ENCODE data around the gene CHN2.

CHN2 gene

DNA sequence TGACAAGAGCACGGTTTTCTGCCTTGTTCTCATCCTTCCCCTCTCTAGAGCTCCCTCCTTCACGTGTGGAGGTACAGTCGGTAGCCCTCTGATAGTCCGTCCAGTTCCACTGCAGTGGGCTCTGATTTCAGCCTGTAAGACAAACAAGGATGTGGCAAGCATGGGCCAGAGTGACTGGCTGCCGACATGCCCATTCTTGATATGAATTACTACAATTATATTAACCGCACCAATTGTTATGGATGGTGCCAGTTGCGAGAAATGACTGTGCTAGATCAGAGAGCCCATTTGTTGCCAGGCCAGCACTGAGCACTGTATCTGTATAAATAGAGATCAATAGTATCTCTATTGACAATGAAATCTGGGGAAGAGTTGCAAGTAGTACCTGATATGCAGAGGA is 146.6 kb downstream of the CHN2 start:
- no peak for DNase-seq

DNA sequence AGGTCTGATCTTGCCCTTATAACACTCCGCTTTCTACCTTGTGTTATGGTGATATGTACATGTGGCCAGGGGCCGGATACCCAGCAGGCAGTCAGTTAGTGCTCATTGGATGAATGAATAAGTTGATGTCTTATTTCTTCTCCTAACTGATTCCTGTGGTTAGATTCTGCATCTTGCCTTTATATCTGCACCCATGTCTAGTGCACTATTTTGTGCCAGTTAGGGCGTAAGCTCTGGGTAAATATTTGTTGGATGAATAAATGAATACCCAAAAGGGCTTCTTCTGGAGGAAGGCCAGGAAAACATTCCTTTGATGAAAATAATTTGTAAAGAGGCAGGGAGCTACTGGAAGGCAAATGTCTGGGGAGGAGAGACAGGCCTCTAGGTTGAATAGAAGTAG is 148.2 kb downstream of the CHN2 start:
- no peak for DNase-seq

DNA sequence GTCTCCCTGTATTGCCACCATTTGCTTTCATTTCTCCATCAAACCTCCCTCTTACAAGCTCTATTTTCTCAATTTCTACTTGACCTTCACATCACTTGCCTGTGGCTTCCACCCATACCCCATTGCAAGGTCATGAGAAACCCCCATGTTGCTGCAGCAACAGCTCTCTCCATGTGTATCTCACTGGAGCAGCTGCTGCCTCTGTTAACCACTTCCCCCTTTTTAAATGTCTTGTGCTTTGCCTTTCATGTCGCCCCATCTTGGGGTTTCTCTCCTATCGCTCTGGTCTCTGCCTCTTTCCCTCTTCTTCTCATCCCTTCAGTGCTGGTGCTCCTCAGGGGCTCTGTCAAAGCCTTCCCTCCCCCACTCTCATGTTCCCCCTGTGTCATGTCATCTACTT is 148.8 kb downstream of the CHN2 start:
- DNase-seq: no peak

DNA sequence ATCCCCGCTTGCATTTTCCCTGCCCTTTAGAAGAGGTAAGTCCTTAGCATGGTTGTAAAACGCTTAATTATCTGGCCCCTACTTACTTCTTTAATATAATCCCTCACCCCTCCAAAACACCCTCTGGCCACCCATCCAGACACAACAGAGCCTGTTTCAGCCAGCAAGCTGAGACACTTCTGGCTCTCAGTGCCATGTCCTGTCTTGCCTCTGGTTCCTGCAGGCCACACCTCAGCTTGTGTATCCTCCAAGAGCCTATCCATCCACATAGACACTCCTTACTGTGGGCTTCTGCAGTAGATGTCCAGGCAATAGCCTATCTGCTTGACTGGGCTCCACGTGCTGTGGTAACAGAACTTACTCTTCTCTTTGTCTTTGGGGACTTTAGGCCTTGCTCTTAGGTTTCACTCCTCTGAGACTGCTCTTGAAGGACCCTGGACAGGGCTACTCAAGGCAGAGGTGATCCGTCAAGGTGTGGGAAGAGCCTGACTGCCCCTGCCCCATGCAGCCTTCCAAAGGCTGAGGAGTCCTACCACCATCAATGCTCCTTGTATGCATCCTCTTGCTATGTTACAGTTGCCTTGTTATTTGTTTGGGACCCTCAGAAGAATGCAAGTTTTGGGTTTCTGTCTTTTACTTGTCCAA is 149.9 kb downstream of the CHN2 start:
- DNase-seq: no peak

DNA sequence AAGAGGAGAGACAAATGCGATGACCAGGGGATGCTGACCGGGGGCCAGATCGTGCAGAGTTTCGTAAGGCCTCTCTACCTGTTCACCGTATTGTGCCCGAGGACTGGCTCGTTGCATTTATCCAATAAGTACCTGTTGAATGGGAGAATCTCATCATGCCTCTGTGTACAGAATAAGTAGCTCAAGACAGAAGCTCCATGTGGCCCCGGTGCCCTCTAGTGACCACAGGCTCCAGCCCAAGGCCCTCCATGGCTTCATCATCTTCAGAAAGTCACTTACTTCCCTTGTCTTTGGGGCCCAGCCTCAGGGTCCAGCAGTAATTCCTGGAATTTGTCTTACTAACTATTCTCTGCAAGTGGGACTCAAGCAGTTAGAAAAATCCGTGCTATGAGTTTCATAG is 151.0 kb downstream of the CHN2 start:
- DNase-seq: no peak

DNA sequence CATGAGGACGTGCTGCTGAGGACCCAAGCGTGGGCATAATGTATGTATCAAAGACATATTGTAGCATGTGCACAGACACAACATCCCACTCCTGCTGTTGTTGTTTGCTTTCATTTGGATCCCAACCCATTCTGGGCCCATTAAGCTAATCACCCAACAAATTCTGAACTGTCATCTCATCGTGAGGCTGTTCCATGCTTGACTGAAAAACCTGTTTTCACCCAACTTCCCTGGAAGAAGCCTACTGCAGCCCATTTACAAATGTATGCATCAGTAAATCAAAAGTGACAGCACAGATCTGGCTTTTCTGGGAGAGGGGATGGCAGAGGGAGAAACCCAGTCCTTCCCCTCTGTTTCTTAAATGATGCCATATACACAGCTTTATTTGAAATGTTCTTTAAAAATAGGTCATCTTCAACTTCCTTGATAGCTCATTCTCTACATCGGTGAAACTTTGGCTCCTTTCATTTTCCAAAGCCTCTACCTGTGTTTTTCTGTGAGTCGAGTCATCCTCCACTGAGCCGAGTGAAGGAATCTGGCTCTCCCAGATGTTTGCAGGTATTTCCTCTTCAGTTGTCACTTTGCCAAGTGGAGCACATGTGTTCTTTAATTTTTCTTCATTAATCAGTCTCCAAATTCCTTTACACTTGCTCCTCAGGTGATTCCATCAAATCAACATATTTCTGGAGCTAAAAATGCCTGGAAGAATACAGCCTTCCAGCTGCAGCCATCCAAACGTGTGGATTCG is 151.8 kb downstream of the CHN2 start:
- no peak for DNase-seq

DNA sequence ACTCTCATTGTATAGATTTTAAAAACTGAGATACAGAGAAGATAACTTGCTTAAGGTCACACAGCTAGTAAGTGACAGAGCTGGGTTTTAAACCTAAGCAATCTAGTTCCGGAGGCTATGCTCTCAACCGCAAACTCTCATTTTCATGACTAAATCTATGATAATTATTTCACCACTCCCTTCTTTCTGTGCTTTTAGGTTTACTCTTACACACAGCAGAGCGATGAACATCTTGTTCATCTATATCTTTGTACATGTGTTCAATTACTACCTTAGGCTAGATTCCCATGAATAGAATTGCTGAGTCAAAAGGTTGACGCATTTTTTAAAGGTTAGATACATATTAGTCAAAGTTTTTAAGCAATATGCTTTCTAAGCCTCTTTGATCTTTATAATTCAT is 154.8 kb downstream of the CHN2 start:
- DNase-seq: no peak

DNA sequence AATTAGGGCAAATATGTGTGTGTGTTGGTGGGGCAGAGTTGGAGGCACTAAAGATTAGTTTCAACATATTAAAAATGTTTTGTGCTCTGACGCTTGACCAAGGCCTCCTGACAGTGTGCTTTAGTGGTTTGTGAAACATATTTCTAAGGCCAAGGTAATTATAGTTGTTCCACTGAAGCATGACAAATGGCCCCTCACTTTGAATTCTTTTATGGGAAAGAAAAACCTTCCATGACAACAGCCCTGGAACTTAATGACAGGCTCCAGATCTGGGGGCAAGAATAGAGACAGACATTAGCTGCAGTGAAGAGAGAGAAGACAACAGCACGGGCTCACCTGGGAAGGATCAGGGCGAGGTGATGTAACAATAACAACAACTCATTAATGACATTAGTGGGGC is 155.8 kb downstream of the CHN2 start:
- DNase-seq: no peak

DNA sequence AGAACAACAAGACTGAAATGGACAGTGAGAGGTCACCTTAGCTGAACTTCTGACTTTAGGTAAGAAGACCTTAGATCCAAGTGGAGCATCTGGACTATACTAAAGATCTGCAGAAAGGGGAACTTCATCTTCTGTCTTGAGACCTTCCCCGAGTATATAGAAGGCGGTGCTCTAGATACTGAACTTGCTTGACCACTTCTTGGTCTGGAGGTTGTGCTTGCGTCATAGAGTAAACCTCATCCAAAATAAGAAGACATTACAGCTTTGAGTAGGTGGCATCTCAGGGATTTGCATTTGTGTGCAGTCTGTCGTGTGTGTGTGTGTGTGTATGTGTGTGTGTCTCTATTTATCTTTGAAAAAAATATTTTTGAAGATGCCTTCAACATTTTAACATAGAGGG is 157.5 kb downstream of the CHN2 start:
- no peak for DNase-seq

DNA sequence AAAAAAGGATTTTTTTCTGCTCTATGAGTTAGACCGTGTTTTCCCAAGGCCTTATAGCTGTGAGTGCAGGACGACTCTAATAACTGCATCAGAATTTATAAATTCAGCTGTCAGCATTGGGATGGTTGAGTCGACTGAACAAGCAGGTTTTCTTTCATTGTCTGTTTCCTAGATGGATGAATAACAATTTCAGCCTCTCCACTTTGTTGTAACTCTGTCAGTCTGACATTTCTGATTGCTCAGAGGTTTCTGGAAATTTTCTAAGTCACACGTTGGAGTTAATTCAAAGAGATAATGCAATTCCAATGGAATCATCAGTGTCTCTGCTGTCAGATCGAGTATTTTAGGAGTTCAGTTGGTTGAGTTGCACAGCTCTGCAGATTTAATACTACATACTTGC is 159.2 kb downstream of the CHN2 start:
- DNase-seq: no peak

DNA sequence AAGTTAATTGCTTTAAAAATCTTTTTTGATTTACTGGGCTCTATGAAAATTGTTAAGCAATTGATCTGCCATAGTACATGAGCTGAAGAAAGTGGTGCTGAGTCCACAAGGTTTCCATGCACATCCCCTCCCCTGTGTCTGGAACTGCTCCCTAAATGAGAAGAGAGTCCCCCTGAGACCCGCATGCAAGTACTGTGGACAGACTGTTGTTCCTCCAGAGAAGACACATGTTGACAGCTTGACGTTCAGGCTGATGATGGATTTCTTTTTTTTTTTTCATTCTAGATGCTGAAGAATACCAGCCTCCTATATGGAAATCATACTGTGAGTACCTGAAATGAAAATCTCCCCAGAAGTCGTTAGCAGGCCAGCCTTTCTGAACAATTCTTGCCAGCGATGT is 159.8 kb downstream of the CHN2 start:
- no peak for DNase-seq

DNA sequence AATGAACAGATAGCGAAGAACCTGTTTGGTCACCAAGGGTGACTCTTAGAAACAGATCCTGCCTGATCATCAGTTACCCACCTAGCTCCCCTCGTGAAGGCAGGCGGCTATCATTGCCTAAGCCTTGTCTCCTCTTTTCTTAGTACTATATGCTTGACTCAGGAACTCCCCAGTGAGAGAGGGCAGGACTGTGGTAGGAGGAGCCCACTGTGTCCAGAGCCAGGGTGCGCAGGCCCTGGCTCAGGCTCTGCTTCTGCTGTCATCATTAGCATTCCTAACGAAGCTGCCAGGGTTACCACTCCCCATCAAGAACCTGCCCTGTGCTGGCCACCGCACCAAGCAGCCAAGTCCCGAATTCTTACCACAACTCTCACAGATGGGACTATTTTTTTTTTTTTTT is 160.8 kb downstream of the CHN2 start:
- no peak for DNase-seq

DNA sequence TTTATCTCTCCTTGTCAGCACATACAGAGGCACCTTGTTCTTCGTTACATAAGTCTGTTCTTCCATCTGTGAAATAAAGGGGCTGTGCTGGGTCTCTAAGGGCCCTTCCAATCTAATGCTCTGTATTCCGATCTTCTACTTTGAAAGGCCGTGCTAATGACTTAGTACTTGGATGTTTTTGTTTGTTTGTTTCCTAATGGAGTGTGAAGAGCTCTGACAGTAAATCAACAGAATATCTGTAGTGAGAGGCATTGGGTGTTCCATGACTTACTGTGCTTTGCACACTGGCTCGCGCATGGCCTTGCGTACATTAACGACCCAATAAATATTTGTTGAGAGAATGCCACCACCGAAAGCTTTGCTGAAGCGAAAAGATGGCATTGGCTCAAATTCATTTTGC is 162.1 kb downstream of the CHN2 start:
- no peak for DNase-seq

DNA sequence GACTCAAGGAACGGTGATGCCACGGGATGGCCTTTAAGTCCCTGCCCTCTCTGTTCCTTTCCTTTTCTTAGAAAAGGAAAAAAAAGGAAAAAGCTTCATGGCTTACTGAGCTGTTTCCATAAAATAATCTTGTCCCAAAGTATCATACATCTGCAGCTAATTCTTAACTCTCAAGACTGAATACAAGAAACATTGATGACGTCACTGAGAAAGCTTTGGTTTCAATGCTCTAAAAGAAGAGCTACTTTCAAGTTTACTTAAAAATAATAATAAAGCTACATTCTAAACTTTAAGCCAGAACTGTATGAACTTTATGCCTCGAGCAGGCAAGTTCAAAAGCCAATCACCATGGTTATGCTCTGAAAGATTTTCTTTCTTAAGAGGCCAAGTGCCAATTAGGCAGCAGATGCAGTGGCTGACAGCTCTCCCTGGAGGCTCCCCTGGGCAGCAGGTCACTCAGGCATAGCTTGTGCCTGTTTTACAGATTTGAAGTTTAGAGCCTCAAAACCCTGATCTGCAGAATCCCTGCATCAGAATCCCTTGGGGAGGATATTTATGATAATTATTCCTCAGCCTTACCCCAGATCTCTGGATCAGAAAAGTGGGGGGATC is 165.0 kb downstream of the CHN2 start:
- DNase-seq: no peak

DNA sequence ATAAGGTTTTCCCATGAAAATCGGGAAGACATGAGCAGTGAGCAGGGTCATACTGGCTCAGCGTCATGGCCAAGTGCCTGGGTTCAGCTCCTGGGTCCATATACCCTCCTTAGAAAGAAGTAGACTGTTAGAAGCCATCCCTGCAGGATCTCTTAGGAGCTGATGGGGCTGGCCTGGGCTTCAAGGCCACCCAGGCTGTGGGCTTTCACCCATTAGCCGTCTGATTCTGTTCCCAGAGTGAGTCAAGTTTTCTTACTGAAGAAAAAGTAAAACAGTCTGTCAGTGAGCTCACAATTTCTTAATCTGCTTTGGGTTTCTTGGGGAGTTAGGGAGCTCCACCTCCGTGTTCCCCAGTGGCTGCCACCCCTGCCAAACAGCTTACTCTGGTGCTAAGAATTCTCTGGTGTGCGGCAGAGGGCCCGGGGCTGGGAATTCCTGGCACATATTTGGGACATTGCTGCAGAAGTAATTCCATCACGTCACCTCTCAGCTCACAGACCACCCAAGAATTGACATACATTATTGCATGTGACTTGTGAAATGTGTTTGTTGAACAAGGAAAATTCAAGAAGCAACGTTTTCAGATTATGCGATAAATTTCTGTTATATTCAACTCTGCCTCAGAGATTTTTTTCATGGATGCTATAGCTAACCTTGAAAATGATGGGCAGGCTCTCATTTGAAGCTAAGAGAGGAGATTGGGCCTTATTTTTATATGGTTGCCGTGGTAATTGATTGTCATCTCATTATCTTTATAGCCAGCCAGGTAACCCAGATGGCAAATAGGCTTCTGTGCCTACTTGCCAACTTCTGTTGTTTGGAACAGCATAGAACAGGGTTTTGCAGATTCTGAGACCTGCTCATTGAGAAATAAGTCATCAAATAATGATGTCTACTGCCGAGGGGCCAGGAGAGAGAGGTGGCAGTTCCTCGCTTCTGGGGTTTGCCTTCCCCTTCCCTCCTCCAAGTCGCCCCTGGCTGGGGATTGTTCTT is 166.4 kb downstream of the CHN2 start:
- no peak for DNase-seq

DNA sequence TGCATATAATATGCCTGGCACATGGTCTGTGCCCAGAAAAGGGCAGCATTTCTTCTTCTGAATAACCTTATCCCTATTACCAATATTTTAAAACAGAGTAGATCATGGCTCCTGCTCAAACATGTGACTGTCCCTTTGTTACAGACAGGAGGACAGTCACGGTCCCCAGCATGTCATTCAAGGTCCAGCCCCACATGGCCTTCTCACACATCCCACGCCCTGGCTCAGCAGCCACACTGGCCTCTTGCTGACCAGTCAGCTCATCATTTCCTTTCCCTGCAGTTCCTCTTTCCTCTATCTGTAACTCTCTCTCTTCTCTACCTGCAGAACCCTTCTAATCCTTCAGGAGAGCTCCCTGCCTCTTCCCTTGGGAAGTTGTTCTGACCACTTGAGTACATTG is 167.8 kb downstream of the CHN2 start:
- DNase-seq: no peak

DNA sequence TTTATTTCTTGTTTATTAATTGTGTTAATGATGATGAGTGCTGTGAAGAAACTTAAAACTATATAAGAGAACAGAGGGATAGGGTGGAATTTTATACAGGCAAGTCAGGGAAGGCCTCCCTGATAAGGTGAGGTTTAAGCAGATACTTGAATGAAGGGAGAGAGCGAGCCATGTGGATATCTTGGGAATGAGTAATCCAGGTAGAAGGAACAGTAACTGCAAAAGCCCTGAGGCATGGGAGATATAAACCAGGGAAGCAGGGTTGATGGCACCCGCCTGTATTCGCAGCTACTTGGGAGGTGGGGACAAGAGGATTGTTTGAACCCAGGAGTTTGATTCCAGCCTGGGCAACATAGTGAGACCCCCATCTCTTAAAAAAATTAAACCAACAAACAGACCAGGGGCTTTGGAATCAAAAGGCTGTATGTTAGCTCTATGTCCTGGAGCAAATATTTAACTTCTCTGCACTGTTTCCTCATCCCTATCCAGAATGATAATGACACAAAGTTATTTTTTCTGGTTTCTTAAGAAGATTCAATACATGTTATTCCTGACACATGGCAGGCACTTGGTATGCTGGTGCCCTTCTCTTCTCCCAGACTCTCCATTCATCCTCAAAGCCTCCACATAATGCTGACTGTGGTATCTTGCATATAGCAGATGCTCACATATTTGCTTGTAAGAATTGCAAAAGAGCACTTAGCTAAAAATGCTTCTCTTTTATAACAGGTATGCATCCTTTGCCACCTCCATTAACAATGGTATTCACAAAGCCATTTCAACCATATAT is 169.3 kb downstream of the CHN2 start:
- DNase-seq: no peak

DNA sequence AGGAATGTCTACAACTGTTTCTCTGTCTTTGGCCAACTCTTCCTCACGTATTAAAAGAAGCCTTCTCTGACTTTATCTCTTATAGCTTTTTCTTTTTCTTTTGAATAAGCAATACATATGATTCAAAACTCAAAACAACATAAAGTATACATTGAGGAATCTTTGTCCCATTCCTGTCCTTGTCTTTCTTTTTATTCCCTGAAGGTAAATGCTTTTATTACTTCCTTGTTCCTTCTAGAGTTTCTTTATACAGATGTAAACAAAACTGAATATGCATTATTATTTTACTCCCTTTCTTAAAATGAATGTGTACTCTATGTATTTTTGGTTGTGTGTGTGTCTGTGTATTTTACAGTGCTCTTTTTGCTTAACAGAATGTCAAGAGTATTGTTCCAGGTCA is 170.1 kb downstream of the CHN2 start:
- DNase-seq: no peak

DNA sequence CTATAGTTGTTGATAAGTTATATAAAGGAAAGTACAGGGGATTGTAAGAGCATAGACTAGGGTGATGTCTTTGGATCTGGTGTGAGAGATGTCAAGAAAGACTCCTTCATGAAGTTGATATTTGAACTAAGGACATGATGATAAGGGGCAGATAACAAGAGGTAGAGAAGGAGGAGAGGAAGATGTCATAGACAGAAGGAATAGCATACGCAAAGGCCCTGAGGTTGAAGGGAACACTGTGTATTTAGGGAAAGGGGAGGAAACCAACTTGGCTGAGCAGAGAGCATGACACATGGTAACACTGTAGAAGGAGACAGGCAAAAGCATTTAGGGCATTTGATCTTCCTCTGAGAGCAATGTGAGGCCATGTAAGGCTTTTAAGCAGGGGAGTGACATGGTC is 170.8 kb downstream of the CHN2 start:
- DNase-seq: no peak

DNA sequence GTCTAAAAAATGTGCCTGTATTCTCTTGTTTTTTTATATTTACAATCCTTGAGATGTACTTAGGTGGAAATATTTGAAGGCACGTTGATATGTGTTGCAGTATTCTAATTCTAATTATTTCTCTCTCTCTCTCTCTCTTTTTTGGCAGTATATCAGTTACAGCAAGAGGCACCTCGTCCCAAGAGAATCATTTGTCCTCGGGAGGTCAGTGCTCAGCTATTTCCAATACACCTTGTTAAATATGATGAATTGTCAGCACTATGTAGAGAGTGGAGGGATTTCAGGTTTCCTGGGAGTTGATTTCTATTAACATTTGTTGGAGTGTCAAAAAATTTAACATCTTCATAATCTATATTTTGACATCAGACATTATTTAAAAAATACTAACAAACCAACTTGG is 173.2 kb downstream of the CHN2 start:
- DNase-seq: no peak

DNA sequence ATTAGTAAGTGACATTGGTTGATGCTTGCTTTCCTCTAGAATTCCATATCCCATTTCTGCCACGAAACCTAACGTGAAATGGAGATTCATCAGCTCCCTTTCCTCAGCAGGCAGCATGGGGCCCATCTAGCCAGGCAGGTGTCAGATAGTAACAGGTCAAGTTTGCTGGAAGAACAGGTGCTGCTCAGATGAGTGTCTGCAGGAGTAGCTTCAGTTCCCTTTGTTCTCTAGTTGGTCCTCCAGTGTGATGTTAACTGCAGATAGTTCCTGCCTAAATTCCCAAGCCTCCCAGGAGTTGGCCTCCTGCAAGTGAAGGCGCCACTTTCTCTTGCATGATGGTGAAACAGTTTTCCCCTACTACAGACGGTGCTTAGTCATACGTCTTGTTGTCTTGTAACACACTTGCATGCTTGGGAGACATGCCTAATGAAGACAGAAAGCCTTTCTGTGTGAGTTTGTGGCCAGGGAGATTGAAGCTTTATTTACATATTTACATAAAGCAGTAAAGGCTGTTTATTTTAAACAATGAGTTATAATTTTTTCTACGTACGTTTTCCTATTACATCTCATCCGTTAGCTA is 175.4 kb downstream of the CHN2 start:
- DNase-seq: no peak

Data from stimulated activated CD4-positive, alpha-beta T cell treated with anti-CD3 and anti-CD28 coated beads, Interleukin-4, amount 100 ng/mL, for 4 hours (primary cell).